Central memory CD8-positive, alpha-beta T cell (primary cell): ENCODE data around the gene DNAAF5.
"Not testable (repeated sequence)": the region's sequence is repeated elsewhere in the genome, so short reads cannot be mapped to it uniquely, and the experiment has no call there.

ENCODE experiments used
- ATAC-seq: fragments of 150-1000 bp; cut with Tn5 transposase; replicated peaks from 2 replicates; pipeline ENCODE4 v1.10.0; 2022; ENCODE audit warnings: mild to moderate bottlenecking, moderate FRiP score, moderate number of reproducible peaks; ENCODE audit not compliant: poor library complexity, severe bottlenecking; ENCODE audit errors: extremely low read depth
- DNase-seq, 2 donors: peaks; one replicate each; pipeline ENCODE4 v3.0.0; 2021; ENCODE audit warnings: low spot score in 2 of 2
- H3K27ac Mint-ChIP-seq: one replicate; pipeline ENCODE4 v1.8.0; 2022; ENCODE audit warnings: low read depth, mild to moderate bottlenecking, moderate library complexity, mixed read lengths
- H3K27me3 Mint-ChIP-seq: one replicate; pipeline ENCODE4 v1.8.0; 2022; ENCODE audit warnings: mixed read lengths
- H3K36me3 Mint-ChIP-seq: one replicate; pipeline ENCODE4 v1.8.0; 2022; ENCODE audit warnings: mild to moderate bottlenecking, moderate library complexity, mixed read lengths; ENCODE audit not compliant: insufficient read depth
- H3K4me1 Mint-ChIP-seq: one replicate; pipeline ENCODE4 v1.8.0; 2022; ENCODE audit warnings: mixed read lengths
- H3K4me3 Mint-ChIP-seq: one replicate; pipeline ENCODE4 v1.8.0; 2022; ENCODE audit warnings: mild to moderate bottlenecking, moderate library complexity, mixed read lengths
- H3K9me3 Mint-ChIP-seq: one replicate; pipeline ENCODE4 v1.8.0; 2022; ENCODE audit warnings: mixed read lengths

The DNAAF5 gene

DNA sequence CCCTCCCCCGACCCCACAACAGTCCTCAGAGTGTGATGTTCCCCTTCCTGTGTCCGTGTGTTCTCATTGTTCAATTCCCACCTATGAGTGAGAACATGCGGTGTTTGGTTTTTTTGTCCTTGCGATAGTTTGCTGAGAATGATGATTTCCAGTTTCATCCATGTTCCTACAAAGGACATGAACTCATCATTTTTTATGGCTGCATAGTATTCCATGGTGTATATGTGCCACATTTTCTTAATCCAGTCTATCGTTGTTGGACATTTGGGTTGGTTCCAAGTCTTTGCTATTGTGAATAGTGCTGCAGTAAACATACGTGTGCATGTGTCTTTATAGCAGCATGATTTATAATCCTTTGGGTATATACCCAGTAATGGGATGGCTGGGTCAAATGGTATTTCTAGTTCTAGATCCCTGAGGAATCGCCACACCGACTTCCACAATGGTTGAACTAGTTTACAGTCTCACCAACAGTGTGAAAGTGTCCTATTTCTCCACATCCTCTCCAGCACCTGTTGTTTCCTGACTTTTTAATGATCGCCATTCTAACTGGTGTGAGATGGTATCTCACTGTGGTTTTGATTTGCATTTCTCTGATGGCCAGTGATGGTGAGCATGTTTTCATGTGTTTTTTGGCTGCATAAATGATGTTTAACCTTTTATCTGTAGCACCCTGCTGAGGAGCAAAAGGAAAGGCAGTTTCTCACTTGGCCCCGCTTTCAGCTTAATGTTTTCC lies 70.1 kb downstream of the DNAAF5 start:
- not testable (repeated sequence) for H3K4me1 Mint-ChIP-seq, H3K27me3 Mint-ChIP-seq, ATAC-seq, H3K27ac Mint-ChIP-seq, DNase-seq, H3K4me3 Mint-ChIP-seq, H3K36me3 Mint-ChIP-seq, H3K9me3 Mint-ChIP-seq

DNA sequence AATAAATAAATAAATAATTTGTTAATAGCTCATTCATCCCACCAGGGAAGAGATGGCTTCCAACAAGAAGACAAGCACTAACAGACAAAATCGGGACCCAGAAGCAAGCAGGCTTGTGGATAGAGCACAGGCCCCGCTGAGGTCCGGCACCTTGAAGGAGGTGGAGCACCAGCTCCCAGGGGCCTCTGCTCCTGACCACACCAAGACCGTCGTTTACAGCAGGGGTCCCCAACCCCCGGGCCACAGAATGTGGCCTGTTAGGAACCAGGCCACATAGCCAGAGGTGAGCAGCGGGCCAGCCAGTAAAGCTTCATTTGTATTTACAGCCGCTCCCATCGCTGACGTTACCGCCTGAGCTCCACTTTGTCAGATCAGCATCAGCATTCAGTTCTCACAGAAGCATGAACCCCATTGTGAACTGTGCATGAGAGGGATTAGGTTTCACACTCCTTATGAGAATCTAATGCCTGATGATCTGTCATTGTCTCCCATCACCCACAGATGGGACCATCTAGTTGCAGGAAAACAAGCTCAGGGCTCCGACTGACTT lies 72.5 kb downstream of the DNAAF5 start:
- no peaks in the 10 kb centered on the region for H3K36me3 Mint-ChIP-seq
- no peaks in the 10 kb centered on the region for H3K27me3 Mint-ChIP-seq
- DNase-seq (no peak), ATAC-seq (no peak)
- no peak overlapping the region for H3K4me3 Mint-ChIP-seq
- no peak overlapping the region for H3K27ac Mint-ChIP-seq
- no peaks in the 10 kb centered on the region for H3K9me3 Mint-ChIP-seq
- no peaks in the 10 kb centered on the region for H3K4me1 Mint-ChIP-seq

DNA sequence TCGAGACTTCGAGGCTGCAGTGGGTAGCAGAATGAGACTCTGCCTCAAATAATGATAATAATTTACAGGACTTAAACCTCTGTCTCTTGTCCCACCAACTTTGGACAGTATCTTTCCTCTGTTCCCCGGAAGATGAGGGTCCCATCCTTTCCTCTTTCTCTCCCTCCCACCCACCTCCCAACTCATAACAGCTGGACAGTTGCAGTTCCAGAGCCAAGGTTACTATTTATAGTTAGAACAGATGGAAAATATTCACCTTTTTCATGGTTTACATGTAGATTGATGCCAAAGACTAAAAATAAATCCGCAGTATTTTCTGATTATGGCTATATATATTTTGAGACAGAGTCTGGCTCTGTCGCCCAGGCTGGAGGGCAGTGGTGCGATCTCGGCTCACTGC lies 74.2 kb downstream of the DNAAF5 start:
- Mint-ChIP-seq H3K4me1 (no peaks in the 10 kb centered on the region), H3K36me3 (no peaks in the 10 kb centered on the region), H3K27me3 (no peaks in the 10 kb centered on the region), H3K9me3 (no peaks in the 10 kb centered on the region), H3K27ac (no peak overlapping the region), H3K4me3 (no peak overlapping the region)
- DNase-seq (no peak), ATAC-seq (no peak)

DNA sequence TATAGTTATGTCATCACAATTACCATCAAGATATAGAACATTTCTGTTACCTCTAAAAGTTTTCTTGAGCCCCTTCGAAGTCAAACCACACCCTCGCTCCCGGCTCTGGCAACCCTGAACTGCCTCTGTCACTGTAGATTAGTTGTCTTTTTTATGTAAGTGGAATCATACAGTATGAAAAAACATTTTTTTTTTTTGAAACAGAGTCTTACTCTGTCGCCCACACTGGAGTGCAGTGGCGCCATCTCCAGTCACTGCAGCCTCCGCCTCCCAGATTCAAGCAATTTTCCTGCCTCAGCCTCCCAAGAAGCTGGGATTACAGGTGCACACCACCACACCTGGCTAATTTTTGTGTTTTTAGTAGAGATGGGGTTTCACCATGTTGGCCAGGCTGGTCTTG lies 74.9 kb downstream of the DNAAF5 start:
- H3K36me3 Mint-ChIP-seq, H3K4me1 Mint-ChIP-seq, DNase-seq, ATAC-seq, H3K9me3 Mint-ChIP-seq, H3K27me3 Mint-ChIP-seq, H3K27ac Mint-ChIP-seq, H3K4me3 Mint-ChIP-seq: not testable (repeated sequence)

DNA sequence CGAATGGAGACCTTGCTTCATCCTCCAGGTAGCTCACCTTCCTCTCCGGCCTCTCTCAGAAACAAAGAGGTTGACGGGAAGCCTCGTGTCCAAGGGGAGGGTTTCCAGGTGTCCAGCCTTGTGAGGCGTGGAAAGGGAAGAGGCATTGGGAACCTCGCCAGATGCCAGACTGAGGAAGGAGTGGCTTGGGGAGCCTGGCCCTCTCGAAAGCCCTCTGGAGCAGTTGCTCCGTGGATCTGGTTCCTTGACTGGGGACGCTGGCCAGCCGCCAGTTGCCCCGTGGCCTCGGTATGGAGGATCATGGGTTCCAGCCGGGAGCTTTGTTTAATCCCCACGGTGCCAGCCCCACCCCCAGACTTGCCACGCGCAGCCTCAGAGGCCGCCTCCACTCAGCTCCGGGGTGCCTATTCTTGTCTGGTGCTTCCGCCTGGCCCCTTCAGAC lies 75.5 kb downstream of the DNAAF5 start:
- no peaks in the 10 kb centered on the region for H3K27me3 Mint-ChIP-seq
- H3K4me1 Mint-ChIP-seq: no peaks in the 10 kb centered on the region
- DNase-seq (no peak), ATAC-seq (no peak)
- no peaks in the 10 kb centered on the region for H3K9me3 Mint-ChIP-seq
- no peaks in the 10 kb centered on the region for H3K36me3 Mint-ChIP-seq
- H3K27ac Mint-ChIP-seq: no peak overlapping the region
- H3K4me3 Mint-ChIP-seq: no peak overlapping the region

DNA sequence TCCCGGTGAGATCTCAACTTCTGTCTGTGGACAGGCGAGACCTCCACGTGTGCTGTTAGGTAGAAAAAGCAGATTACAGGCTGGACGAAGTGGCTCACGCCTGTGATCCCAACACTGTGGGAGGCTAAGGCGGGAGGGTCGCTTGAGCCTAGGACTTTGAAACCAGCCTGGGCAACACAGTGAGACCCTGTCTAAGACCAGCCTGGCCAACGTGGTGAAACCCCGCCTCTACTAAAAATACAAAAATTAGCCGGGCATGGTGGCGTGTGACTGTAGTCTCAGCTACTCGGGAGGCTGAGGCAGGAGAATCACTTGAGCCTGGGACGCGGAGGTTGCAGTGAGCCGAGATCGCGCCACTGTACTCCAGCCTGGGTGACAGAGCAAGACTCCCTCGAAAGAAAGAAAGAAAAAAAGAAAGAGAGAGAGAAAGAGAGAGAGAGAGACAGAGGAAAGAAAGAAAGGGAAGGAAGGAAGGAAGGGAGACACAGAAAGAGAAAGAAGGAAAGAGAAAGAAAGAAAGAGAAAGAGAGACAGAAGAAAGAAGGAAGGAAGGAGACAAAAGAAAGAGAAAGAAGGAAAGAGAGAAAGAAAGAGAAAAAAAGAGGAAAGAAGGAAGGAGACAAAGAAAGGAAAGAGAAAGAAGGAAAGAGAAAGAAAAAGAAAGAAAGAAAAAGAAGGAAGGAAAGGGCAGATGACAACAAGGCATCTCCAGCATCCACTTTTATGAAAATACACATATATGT lies 76.2 kb downstream of the DNAAF5 start:
- Mint-ChIP-seq H3K4me1 (no peaks in the 10 kb centered on the region), H3K9me3 (no peaks in the 10 kb centered on the region), H3K27ac (no peak overlapping the region), H3K4me3 (no peak overlapping the region), H3K27me3 (no peaks in the 10 kb centered on the region), H3K36me3 (no peaks in the 10 kb centered on the region)
- DNase-seq (no peak), ATAC-seq (no peak)

DNA sequence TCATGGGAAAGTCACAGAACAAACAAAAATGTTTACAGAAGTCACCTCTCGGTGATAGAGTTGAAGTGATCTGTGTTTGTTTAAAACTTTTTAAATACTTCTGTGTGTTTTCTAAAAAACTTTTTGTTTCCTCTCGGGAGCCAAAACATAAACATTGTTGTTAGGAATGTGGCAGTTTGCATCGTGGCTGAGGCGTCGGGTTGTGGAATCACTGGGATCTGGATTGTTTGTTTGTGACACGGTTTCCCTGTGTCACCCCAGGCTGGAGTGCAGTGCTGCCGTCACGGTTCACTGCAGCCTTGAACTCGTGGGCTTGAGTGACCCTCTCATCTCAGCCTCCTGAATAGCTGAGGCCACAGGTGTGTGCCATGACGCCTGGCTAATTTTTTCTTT lies 76.7 kb downstream of the DNAAF5 start:
- H3K27me3 Mint-ChIP-seq: no peaks in the 10 kb centered on the region
- no peak overlapping the region for H3K4me3 Mint-ChIP-seq
- H3K36me3 Mint-ChIP-seq: no peaks in the 10 kb centered on the region
- ATAC-seq (no peak), DNase-seq (no peak)
- H3K9me3 Mint-ChIP-seq: no peaks in the 10 kb centered on the region
- no peaks in the 10 kb centered on the region for H3K4me1 Mint-ChIP-seq
- H3K27ac Mint-ChIP-seq: no peak overlapping the region

DNA sequence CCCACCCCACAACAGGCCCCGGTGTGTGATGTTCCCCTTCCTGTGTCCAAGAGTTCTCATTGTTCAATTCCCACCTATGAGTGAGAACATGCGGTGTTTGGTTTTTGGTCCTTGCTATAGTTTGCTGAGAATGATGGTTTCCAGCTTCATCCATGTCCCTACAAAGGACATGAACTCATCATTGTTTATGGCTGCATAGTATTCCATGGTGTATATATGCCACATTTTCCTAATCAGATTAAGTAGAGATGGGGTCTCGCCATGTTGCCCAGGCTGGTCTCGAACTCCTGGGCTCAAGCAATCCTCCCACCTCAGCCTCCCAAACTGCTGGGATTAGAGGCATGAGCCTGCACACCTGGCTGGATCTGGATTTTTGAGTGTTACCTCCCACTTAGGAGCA lies 77.3 kb downstream of the DNAAF5 start:
- not testable (repeated sequence) for H3K9me3 Mint-ChIP-seq, H3K4me3 Mint-ChIP-seq

DNA sequence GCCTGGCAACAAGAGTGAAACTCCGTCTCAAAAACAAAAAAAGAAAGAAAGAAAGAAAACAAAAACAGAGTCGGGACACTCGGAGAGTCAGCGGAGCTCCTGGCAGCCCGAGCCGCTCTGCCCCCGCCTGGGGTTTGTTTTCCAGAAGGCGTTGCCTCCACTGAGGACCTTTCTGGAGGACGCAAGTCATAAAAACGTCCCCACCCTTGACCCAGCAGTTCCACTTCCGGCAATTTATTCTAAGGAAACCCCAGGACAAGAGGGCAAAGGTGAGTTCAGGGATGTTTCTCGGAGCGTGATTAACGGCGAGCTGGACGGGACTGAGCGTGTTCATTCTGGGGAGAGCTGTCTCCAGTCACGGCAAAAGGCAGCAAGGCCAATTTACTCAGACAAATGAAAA lies 78.8 kb downstream of the DNAAF5 start:
- H3K4me3 Mint-ChIP-seq: no peak overlapping the region
- H3K4me1 Mint-ChIP-seq: no peaks in the 10 kb centered on the region
- H3K27ac Mint-ChIP-seq: no peak overlapping the region
- no peaks in the 10 kb centered on the region for H3K9me3 Mint-ChIP-seq
- H3K36me3 Mint-ChIP-seq: no peaks in the 10 kb centered on the region
- H3K27me3 Mint-ChIP-seq: no peaks in the 10 kb centered on the region
- ATAC-seq (no peak), DNase-seq (no peak)

More for the DNA sequence above, 77.3 kb downstream of the DNAAF5 start:
- not testable (repeated sequence) for H3K36me3 Mint-ChIP-seq, H3K27me3 Mint-ChIP-seq, ATAC-seq, H3K4me1 Mint-ChIP-seq, DNase-seq, H3K27ac Mint-ChIP-seq

DNA sequence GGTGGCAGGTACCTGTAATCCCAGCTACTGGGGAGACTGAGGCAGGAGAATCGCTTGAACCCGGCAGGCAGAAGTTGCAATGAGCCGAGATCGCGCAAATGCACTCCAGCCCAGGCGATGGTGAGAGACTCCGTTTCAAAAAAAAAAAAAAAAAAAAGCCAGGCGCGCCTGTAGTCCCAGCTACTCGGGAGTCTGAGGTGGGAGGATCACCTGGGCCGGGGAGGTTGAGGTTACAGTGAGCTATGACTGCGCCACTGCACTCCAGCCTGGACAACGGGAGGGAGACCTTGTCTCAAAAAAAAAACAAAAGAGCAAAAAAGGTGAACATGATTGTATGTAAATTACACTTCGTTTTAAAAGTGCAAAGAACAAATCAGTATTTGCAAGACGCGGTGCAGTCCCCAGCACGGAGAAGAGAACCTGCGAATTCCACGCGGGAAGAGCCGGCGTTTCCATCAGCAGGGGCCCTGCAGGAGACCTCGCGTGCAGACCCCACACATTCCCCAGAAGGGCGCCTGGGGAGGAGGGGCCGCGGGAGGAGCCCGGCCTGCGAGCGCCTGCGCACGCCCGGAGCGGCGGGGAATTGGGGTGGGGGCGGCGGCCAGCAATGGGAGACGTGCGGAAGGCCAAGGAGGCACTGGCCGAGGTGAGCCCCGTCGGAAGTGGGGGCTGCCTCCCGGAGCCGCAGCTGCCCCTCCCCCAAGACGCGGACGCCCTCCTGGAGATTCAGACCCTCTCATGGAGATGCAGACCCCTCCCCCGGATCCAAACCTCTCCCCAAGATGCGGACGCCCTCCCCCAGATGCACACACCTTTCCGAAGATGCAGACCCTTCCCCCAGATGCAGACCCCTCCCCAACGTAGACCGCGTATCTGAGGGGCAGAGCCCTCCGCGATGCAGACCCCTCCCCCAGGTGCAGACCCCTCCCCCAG lies 89.1 kb downstream of the DNAAF5 start:
- no peaks in the 10 kb centered on the region for H3K27me3 Mint-ChIP-seq
- H3K27ac Mint-ChIP-seq: peak overlapping the region; percentile 25

DNA sequence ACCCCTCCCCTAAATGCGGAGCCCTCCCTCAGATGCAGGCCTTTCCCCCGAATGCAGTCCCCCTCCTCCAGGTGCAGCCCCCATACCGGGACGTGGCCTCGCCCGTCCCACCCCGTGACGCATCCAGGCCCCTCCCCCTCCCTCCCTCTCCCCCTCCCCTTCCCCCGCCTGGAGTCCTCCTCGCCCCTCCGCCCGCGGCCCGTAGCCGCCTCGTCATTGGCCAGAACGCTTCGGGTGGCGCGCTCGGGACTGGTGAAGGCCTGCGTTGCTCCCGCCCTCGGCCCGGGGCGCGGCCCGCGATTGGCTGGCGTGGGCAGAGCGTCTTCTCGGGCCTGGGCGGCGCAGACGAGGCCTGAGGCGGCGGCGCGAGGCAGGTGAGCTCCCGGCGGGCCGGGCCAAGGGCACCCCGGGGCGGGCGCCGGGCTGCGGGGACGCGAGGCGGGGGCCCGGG lies 89.8 kb downstream of the DNAAF5 start:
- Mint-ChIP-seq H3K4me1 (peaks cover 48% of the 10 kb centered on the region), H3K9me3 (no peaks in the 10 kb centered on the region), H3K36me3 (peaks cover 12% of the 10 kb centered on the region), H3K4me3 (peak overlapping the region; percentile 81), H3K27ac (peak overlapping the region; percentile 25), H3K27me3 (no peaks in the 10 kb centered on the region)
- peak; percentile 94 for ATAC-seq
- peak; percentile 86 to 91 for DNase-seq

More for the DNA sequence above, 89.1 kb downstream of the DNAAF5 start:
- peaks cover 44% of the 10 kb centered on the region for H3K4me1 Mint-ChIP-seq
- DNase-seq (no peak), ATAC-seq (no peak)
- H3K36me3 Mint-ChIP-seq: peaks cover 12% of the 10 kb centered on the region
- H3K9me3 Mint-ChIP-seq: no peaks in the 10 kb centered on the region
- peak overlapping the region; percentile 81 for H3K4me3 Mint-ChIP-seq
